HCT116 (cell line): ENCODE data around the gene AP3B1. TPM values are rescaled to one million over a fixed set of nuclear protein-coding genes. Genes with fewer than 3 reads are reported as not detected.

Experiments used
- ATAC-seq: fragments of 200-7000 bp; cut with Tn5 transposase; 2 replicates; pipeline ENCODE4 v1.9.1; 2020; ENCODE audit warnings: mild to moderate bottlenecking, moderate library complexity
- BruUV-seq: library from RNA; stranded (reverse); fragments of 400-500 nt; replicated peaks from 2 replicates; lab custom pipeline; 2021; lab: Mats Ljungman, UMichigan
- CTCF ChIA-PET: fragments of 300-600 bp; sonication (Branson Sonifier 250); formaldehyde crosslinking; loops from one replicate; lab custom pipeline; 2021; ENCODE audit warnings: antibody characterized with exemption; lab: Charles Lee
- POLR2A ChIA-PET: fragments of 300-600, 350-600 bp; sonication (Branson Sonifier 250); formaldehyde crosslinking; loops from one replicate; lab custom pipeline; 2021; ENCODE audit warnings: antibody characterized with exemption; lab: Charles Lee
- RAD21 ChIA-PET, 2 experiments: fragments of 300-600 bp; sonication (Branson Sonifier 250); formaldehyde crosslinking; loops; one replicate each; lab custom pipeline; 2023; ENCODE audit warnings: low total read pairs in 2 of 2; ENCODE audit not compliant: uncharacterized antibody in 2 of 2, unreplicated experiment in 2 of 2, low non-redundant PET in 1 of 2; lab: Charles Lee
- DNase-seq: peaks from one replicate; pipeline ENCODE4 v3.0.0-alpha.2; 2010; ENCODE audit warnings: low read depth, low spot score
- H2AFZ ChIP-seq: fragments of 200-600 bp; shearing (Covaris generic), sonication (generic); 2 replicates; pipeline ENCODE4 v1.6.1; 2017; ENCODE audit warnings: low read depth, mixed run types, mixed read lengths, antibody characterized with exemption, low read length; ENCODE audit not compliant: poor library complexity, severe bottlenecking
- H3K27ac ChIP-seq: 2 replicates; pipeline ENCODE4 v1.5.1; 2012; ENCODE audit warnings: low read depth, low read length
- H3K27me3 ChIP-seq: fragments of 200-600 bp; sonication (generic); 2 replicates; pipeline ENCODE4 v1.6.1; 2016; ENCODE audit warnings: mixed run types, low read length, mixed read lengths; ENCODE audit not compliant: insufficient read depth
- H3K36me3 ChIP-seq, 2 experiments: fragments of 200-500 bp in 1 of 2; fragments of 200-600 bp in 1 of 2; sonication (Bioruptor generic) in 1 of 2; sonication (generic) in 1 of 2; 2 replicates each; pipeline versions ENCODE4 v1.5.1 to v1.6.1; 2014 to 2016; ENCODE audit warnings: low read length in 2 of 2, inconsistent platforms in 1 of 2, mixed read lengths in 1 of 2, mixed run types in 1 of 2; ENCODE audit not compliant: insufficient read depth in 2 of 2, control insufficient read depth in 1 of 2
- H3K4me1 ChIP-seq, 2 experiments: fragments of 200-600 bp in 1 of 2; sonication (generic) in 1 of 2; 2 replicates each; pipeline versions ENCODE4 v1.5.1 to v1.6.1; 2012 to 2017; ENCODE audit warnings: low read length in 2 of 2, inconsistent platforms in 1 of 2, mild to moderate bottlenecking in 1 of 2, mixed read lengths in 1 of 2, mixed run types in 1 of 2, moderate library complexity in 1 of 2; ENCODE audit not compliant: insufficient read depth in 2 of 2, control insufficient read depth in 1 of 2
- H3K4me2 ChIP-seq: fragments of 200-600 bp; sonication (generic); 2 replicates; pipeline ENCODE4 v1.6.1; 2017; ENCODE audit warnings: mixed run types, low read length, mixed read lengths
- H3K4me3 ChIP-seq, 2 experiments: fragments of 200-600 bp in 1 of 2; sonication (generic) in 1 of 2; replicated peaks in 1 of 2; 2 replicates each; pipeline ENCODE4 v1.5.1; 2011 to 2016; ENCODE audit warnings: low read length in 2 of 2, control low read depth in 1 of 2, low read depth in 1 of 2, mild to moderate bottlenecking in 1 of 2, mixed read lengths in 1 of 2, mixed run types in 1 of 2
- H3K79me2 ChIP-seq: fragments of 200-600 bp; sonication (generic); 2 replicates; pipeline ENCODE4 v1.6.1; 2017; ENCODE audit warnings: mild to moderate bottlenecking, mixed run types, low read length, moderate library complexity, mixed read lengths; ENCODE audit not compliant: insufficient read depth
- H3K9ac ChIP-seq: fragments of 200-600 bp; sonication (generic); 2 replicates; pipeline ENCODE4 v1.6.1; 2016; ENCODE audit warnings: low read length, mixed read lengths
- H3K9me2 ChIP-seq: fragments of 200-600 bp; sonication (generic), shearing (Covaris generic); 2 replicates; pipeline ENCODE4 v1.6.1; 2017; ENCODE audit warnings: mixed run types, mild to moderate bottlenecking, moderate library complexity; ENCODE audit not compliant: insufficient read depth
- H3K9me3 ChIP-seq, 2 experiments: fragments of 200-500 bp in 1 of 2; fragments of 200-600 bp in 1 of 2; sonication (Bioruptor generic) in 1 of 2; sonication (generic) in 1 of 2; 2 replicates each; pipeline ENCODE4 v1.6.1; 2014 to 2017; ENCODE audit warnings: low read length in 2 of 2, mixed read lengths in 2 of 2, inconsistent platforms in 1 of 2, low read depth in 1 of 2, mild to moderate bottlenecking in 1 of 2, mixed run types in 1 of 2, moderate library complexity in 1 of 2; ENCODE audit not compliant: control insufficient read depth in 1 of 2, insufficient read depth in 1 of 2
- H4K20me1 ChIP-seq: fragments of 200-600 bp; sonication (generic), shearing (Covaris generic); 2 replicates; pipeline ENCODE4 v1.6.1; 2017; ENCODE audit warnings: mixed run types, mild to moderate bottlenecking, moderate library complexity; ENCODE audit not compliant: insufficient read depth
- CBX3 ChIP-seq: IDR thresholded peaks from 2 replicates; pipeline ENCODE4 v1.6.1; 2012; ENCODE audit warnings: low read depth
- EGR1 ChIP-seq: IDR thresholded peaks from 2 replicates; pipeline ENCODE4 v1.6.1; 2012; ENCODE audit warnings: low read depth
- ELF1 ChIP-seq: IDR thresholded peaks from 2 replicates; pipeline ENCODE4 v1.6.1; 2012; ENCODE audit warnings: low read depth, borderline replicate concordance
- EZH2 ChIP-seq: fragments of 200-600 bp; sonication (generic); IDR thresholded peaks from 2 replicates; pipeline ENCODE4 v1.6.1; 2017; ENCODE audit warnings: antibody characterized with exemption, mixed run types
- EZH2phosphoT487 ChIP-seq: fragments of 200-600 bp; IDR thresholded peaks from 2 replicates; pipeline ENCODE4 v1.6.1; 2018; ENCODE audit warnings: antibody characterized with exemption, borderline replicate concordance
- JUND ChIP-seq: IDR thresholded peaks from 2 replicates; pipeline ENCODE4 v1.6.1; 2012
- POLR2A ChIP-seq: IDR thresholded peaks from 2 replicates; pipeline ENCODE4 v1.7.0; 2011; ENCODE audit warnings: borderline replicate concordance; ENCODE audit not compliant: insufficient read depth, insufficient read length; ENCODE audit errors: extremely low read depth
- SP1 ChIP-seq: IDR thresholded peaks from 2 replicates; pipeline ENCODE4 v1.6.1; 2012; ENCODE audit warnings: low read depth
- SRF ChIP-seq: IDR thresholded peaks from 2 replicates; pipeline ENCODE4 v1.6.1; 2012; ENCODE audit warnings: low read depth
- TCF7L2 ChIP-seq: IDR thresholded peaks from 2 replicates; pipeline ENCODE4 v1.7.0; 2011; ENCODE audit warnings: borderline replicate concordance, inconsistent platforms; ENCODE audit not compliant: insufficient read depth, insufficient read length; ENCODE audit errors: extremely low read depth
- ZFX ChIP-seq: fragments of 450-650 bp; IDR thresholded peaks from 2 replicates; pipeline ENCODE4 v1.6.1; 2017
- intact Hi-C: fragments of 100-400 bp; cut with micrococcal nuclease; formaldehyde crosslinking; loops from 2 replicates; pipeline ENCODE4 v1.10.0; 2022
- total RNA-seq: library from RNA; stranded (reverse); gene quantifications from one replicate; pipeline ENCODE4 v1.2.1, GENCODE V29; 2021; ENCODE audit not compliant: unreplicated experiment
- TF ChIP-seq, protein P1 (sequence below), 3 experiments: fragments of 200-600 bp in 1 of 3; sonication (generic) in 1 of 3; IDR thresholded peaks in 2 of 3; conservative IDR thresholded peaks in 1 of 3; 2 replicates each; pipeline ENCODE4 v1.5.1; 2012 to 2017; ENCODE audit warnings: low read depth in 2 of 3, low read length in 2 of 3, antibody characterized with exemption in 1 of 3, borderline replicate concordance in 1 of 3, control low read depth in 1 of 3, mild to moderate bottlenecking in 1 of 3, mixed read lengths in 1 of 3, mixed run types in 1 of 3, moderate library complexity in 1 of 3; ENCODE audit not compliant: insufficient read depth in 1 of 3
- TF ChIP-seq, protein P2 (sequence below): IDR thresholded peaks from 2 replicates; pipeline ENCODE4 v1.6.1; 2012

The AP3B1 gene
- total RNA-seq, 1 experiment from 2014 or later: 54.5 TPM

DNA sequence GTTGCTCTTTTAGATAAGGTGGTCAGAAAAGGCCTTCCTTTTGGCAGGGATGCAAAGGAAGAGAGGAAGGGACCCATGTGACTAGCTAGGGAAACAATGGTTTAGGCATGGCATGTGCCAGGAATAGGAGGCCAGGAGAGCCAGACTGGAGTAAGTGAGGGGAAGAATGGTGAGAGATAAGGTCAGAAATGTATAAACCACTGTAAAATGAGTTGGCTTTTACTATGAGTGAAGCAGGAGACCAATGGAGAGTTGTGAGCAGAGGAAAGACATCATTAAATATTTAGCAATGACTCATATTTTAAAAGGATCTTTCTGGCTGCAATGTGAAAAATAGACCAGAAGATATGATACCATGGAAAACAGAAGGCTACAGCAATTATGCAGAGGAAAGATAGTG, 50.9 kb downstream of the AP3B1 start:
- Histone ChIP-seq H3K36me3 (no peaks in the 10 kb centered on the region), H3K4me3 (no peak overlapping the region), H3K4me1 (no peaks in the 10 kb centered on the region), H3K27me3 (no peaks in the 10 kb centered on the region), H3K4me2 (no peak overlapping the region), H2AFZ (no peak overlapping the region), H3K9me3 (no peaks in the 10 kb centered on the region), H4K20me1 (no peaks in the 10 kb centered on the region; the same call in 1 of the 2 replicates), H3K27ac (no peak overlapping the region), H3K9ac (no peak overlapping the region), H3K79me2 (peaks cover 8% of the 10 kb centered on the region; the same call in 1 of the 2 replicates), H3K9me2 (no peaks in the 10 kb centered on the region)
- POLR2A ChIA-PET: no interaction called here
- TF ChIP-seq JUND (no peak), POLR2A (no peak), EGR1 (no peak), SRF (no peak), ZFX (no peak), ELF1 (no peak)
- TF ChIP-seq, protein P1, sequence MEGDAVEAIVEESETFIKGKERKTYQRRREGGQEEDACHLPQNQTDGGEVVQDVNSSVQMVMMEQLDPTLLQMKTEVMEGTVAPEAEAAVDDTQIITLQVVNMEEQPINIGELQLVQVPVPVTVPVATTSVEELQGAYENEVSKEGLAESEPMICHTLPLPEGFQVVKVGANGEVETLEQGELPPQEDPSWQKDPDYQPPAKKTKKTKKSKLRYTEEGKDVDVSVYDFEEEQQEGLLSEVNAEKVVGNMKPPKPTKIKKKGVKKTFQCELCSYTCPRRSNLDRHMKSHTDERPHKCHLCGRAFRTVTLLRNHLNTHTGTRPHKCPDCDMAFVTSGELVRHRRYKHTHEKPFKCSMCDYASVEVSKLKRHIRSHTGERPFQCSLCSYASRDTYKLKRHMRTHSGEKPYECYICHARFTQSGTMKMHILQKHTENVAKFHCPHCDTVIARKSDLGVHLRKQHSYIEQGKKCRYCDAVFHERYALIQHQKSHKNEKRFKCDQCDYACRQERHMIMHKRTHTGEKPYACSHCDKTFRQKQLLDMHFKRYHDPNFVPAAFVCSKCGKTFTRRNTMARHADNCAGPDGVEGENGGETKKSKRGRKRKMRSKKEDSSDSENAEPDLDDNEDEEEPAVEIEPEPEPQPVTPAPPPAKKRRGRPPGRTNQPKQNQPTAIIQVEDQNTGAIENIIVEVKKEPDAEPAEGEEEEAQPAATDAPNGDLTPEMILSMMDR (IDR thresholded peaks at IDR 0.05 in 2 of 3, conservative IDR thresholded peaks at IDR 0.05 in 1 of 3; ENCODE audit: borderline replicate concordance in 1 of 3, insufficient read depth in 1 of 3, low read depth in 2 of 3, low read length in 2 of 3): no peak
- intact Hi-C loops: no loop called here
- RAD21 ChIA-PET: no interaction called here
- no peak for ATAC-seq
- no peak for DNase-seq
- no TSS peak for BruUV-seq
- CTCF ChIA-PET: no interaction called here

DNA sequence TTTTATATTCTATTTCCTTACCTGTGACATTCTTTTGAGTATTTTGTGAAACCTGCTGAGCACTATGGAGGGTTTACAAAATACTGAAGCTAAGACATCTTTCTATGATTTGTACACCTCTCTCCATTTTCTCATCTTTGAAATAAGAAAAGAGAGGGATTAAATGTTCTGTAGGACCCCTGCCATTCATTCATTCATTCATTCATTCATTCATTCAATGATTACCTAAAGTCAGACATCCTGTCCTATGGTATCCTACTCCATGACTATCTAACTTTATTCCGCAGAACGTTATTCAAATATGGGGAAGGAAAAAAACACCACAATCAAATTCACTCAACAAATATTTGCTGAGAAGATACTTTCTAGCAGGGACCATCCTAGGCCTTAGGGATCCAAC, 51.4 kb downstream of the AP3B1 start:
- Histone ChIP-seq H2AFZ (no peak overlapping the region), H3K4me1 (no peaks in the 10 kb centered on the region), H3K9me2 (no peaks in the 10 kb centered on the region), H3K79me2 (peaks cover 8% of the 10 kb centered on the region; the same call in 1 of the 2 replicates), H3K27me3 (no peaks in the 10 kb centered on the region), H3K4me2 (no peak overlapping the region), H3K9ac (no peak overlapping the region), H4K20me1 (no peaks in the 10 kb centered on the region; the same call in 1 of the 2 replicates), H3K9me3 (no peaks in the 10 kb centered on the region), H3K27ac (no peak overlapping the region), H3K36me3 (no peaks in the 10 kb centered on the region)
- intact Hi-C loops: no loop called here
- DNase-seq (no peak), ATAC-seq (no peak)
- ChIA-PET POLR2A (no interaction called here), RAD21 (no interaction called here), CTCF (no interaction called here)
- no TSS peak for BruUV-seq
- TF ChIP-seq SP1 (no peak), TCF7L2 (no peak), CBX3 (no peak), ELF1 (no peak), EZH2 (no peak), EZH2phosphoT487 (no peak)
- TF ChIP-seq, protein P2, sequence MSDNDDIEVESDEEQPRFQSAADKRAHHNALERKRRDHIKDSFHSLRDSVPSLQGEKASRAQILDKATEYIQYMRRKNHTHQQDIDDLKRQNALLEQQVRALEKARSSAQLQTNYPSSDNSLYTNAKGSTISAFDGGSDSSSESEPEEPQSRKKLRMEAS: no peak
- TF ChIP-seq, all 23 proteins: peak for 0
- H3K4me3 ChIP-seq: no peak overlapping the region
